K562 (cell line): ENCODE data around the gene CLDN14. TPM values are rescaled to one million over a fixed set of nuclear protein-coding genes. Genes with fewer than 3 reads are reported as not detected.

ENCODE experiments used
- ATAC-seq: fragments of 200-7000 bp; cut with Tn5 transposase; 3 replicates; pipeline ENCODE4 v1.9.1; 2020; ENCODE audit warnings: moderate library complexity
- BruUV-seq: library from RNA; stranded (reverse); fragments of 400-500 nt; replicated peaks from 2 replicates; lab custom pipeline; 2021; lab: Mats Ljungman, UMichigan
- CTCF ChIA-PET: fragments of 300-600 bp; formaldehyde crosslinking; extraction: SDS; loops from one replicate; lab custom pipeline; 2021; ENCODE audit warnings: low intra/inter-chr PET ratio; lab: Yijun Ruan, JAX
- POLR2A ChIA-PET: fragments of 300-600, 350-650 bp; sonication (Branson Sonifier 250); formaldehyde crosslinking; extraction: SDS; loops from one replicate; lab custom pipeline; 2021; ENCODE audit warnings: antibody characterized with exemption, inconsistent platforms; lab: Yijun Ruan, JAX
- DNase-seq, 4 experiments: peaks; one replicate each; pipeline versions ENCODE4 v3.0.0 to v3.0.0-alpha.2; 2011 to 2018; ENCODE audit warnings: low spot score in 3 of 4, mixed read lengths in 3 of 4; ENCODE audit errors: extremely low read depth in 1 of 4
- FAIRE-seq: peaks from 2 replicates; lab custom pipeline; 2011; peaks lifted over from hg19 to GRCh38; lab: Jason Lieb, UNC
- H2AFZ ChIP-seq: 2 replicates; pipeline ENCODE4 v1.6.0; 2011; ENCODE audit warnings: low read depth, low read length, control low read depth, inconsistent platforms
- H3K27ac ChIP-seq: fragments of 200-600 bp; 3 replicates; pipeline ENCODE4 v1.8.0; 2011; ENCODE audit warnings: low read depth, mild to moderate bottlenecking, control low read depth, inconsistent platforms, low read length, moderate library complexity, mixed read lengths; ENCODE audit errors: extremely low read depth
- H3K27me3 ChIP-seq, 2 experiments: fragments of 300-600 bp in 1 of 2; 2 replicates in 1 of 2; 3 replicates in 1 of 2; pipeline versions ENCODE4 v1.6.0 to v1.8.0; 2011; ENCODE audit warnings: inconsistent platforms in 2 of 2, low read length in 2 of 2, mild to moderate bottlenecking in 1 of 2, mixed read lengths in 1 of 2, moderate library complexity in 1 of 2; ENCODE audit not compliant: control insufficient read depth in 2 of 2, insufficient read depth in 2 of 2
- H3K36me3 ChIP-seq: fragments of 300-600 bp; 3 replicates; pipeline ENCODE4 v1.8.0; 2011; ENCODE audit warnings: mild to moderate bottlenecking, low read length, inconsistent platforms; ENCODE audit not compliant: control insufficient read depth, insufficient read depth
- H3K4me1 ChIP-seq, 2 experiments: fragments of 200-600 bp in 1 of 2; replicated peaks in 1 of 2; 2 replicates in 1 of 2; 3 replicates in 1 of 2; pipeline versions ENCODE4 v1.5.1 to v1.8.0; 2011; ENCODE audit warnings: inconsistent platforms in 2 of 2, low read length in 2 of 2, mild to moderate bottlenecking in 1 of 2, mixed read lengths in 1 of 2, moderate library complexity in 1 of 2; ENCODE audit not compliant: control insufficient read depth in 2 of 2, insufficient read depth in 2 of 2
- H3K4me2 ChIP-seq: 2 replicates; pipeline ENCODE4 v1.6.1; 2011; ENCODE audit warnings: low read length, control low read depth, inconsistent platforms, mixed read lengths; ENCODE audit not compliant: insufficient read depth
- H3K4me3 ChIP-seq: fragments of 200-600 bp; sonication (generic), shearing (Covaris generic); 2 replicates; pipeline ENCODE4 v1.5.1; 2016; ENCODE audit warnings: control low read depth, inconsistent platforms
- H3K79me2 ChIP-seq: fragments of 200-600 bp; 3 replicates; pipeline ENCODE4 v1.8.0; 2011; ENCODE audit warnings: low read length, inconsistent platforms; ENCODE audit not compliant: control insufficient read depth, insufficient read depth
- H3K9ac ChIP-seq, 2 experiments: 2 replicates each; pipeline versions ENCODE4 v1.6.0 to v1.6.1; 2011; ENCODE audit warnings: low read depth in 2 of 2, low read length in 2 of 2, control low read depth in 1 of 2, inconsistent platforms in 1 of 2, mild to moderate bottlenecking in 1 of 2, mixed read lengths in 1 of 2; ENCODE audit not compliant: insufficient read depth in 1 of 2
- H3K9me1 ChIP-seq: one replicate; pipeline ENCODE4 v1.6.0; 2011; ENCODE audit warnings: inconsistent platforms, mild to moderate bottlenecking, low read length, moderate library complexity; ENCODE audit not compliant: control insufficient read depth, insufficient read depth
- H3K9me3 ChIP-seq: replicated peaks from 2 replicates; pipeline ENCODE4 v1.5.1; 2011; ENCODE audit warnings: low read depth, low read length, inconsistent platforms; ENCODE audit not compliant: control insufficient read depth, insufficient read depth
- H4K20me1 ChIP-seq: replicated peaks from 2 replicates; pipeline ENCODE4 v1.6.1; 2011; ENCODE audit warnings: low read length, inconsistent platforms, mixed read lengths; ENCODE audit not compliant: control insufficient read depth, insufficient read depth
- CBFA2T3 ChIP-seq: fragments of 450-650 bp; IDR thresholded peaks from 2 replicates; pipeline ENCODE4 v1.6.1; 2017
- CEBPB ChIP-seq: fragments of 450-650 bp; IDR thresholded peaks from 2 replicates; pipeline ENCODE4 v1.6.1; 2016; ENCODE audit warnings: missing genetic modification characterization, missing compliant biosample characterization
- HNRNPK ChIP-seq: fragments of 200-400 bp; formaldehyde crosslinking; IDR thresholded peaks from one replicate; pipeline ENCODE4 v1.6.1; 2018; ENCODE audit warnings: mild to moderate bottlenecking, low read depth, low read length; ENCODE audit not compliant: poor library complexity, severe bottlenecking
- HNRNPLL ChIP-seq: fragments of 200-400 bp; formaldehyde crosslinking; IDR thresholded peaks from 2 replicates; pipeline ENCODE4 v1.6.1; 2017; ENCODE audit warnings: low read length, low read depth, mild to moderate bottlenecking; ENCODE audit not compliant: poor library complexity, severe bottlenecking
- NCOR1 ChIP-seq: fragments of 450-650 bp; IDR thresholded peaks from 2 replicates; pipeline ENCODE4 v1.6.1; 2016; ENCODE audit warnings: mild to moderate bottlenecking, moderate library complexity
- NFE2L1 ChIP-seq: fragments of 450-650 bp; IDR thresholded peaks from 2 replicates; pipeline ENCODE4 v1.6.1; 2016; ENCODE audit warnings: missing genetic modification characterization, low read depth, mild to moderate bottlenecking, missing compliant biosample characterization, moderate library complexity, borderline replicate concordance
- NRF1 ChIP-seq, 2 experiments: fragments of 450-650 bp; IDR thresholded peaks in 1 of 2; conservative IDR thresholded peaks in 1 of 2; 2 replicates each; pipeline ENCODE4 v1.6.1; 2014; ENCODE audit warnings: mild to moderate bottlenecking in 2 of 2
- RNF2 ChIP-seq: sonication (generic); IDR thresholded peaks from 2 replicates; pipeline ENCODE4 v1.6.1; 2016
- SNAPC5 ChIP-seq: fragments of 250-450 bp; sonication (Bioruptor Pico); IDR thresholded peaks from 2 replicates; pipeline ENCODE4 v1.8.0; 2021; ENCODE audit warnings: moderate library complexity, mild to moderate bottlenecking, inconsistent platforms
- SRF ChIP-seq, 2 experiments: fragments of 250-450, 450-650 bp in 1 of 2; sonication (Bioruptor Pico) in 1 of 2; sonication (generic) in 1 of 2; formaldehyde crosslinking; IDR thresholded peaks; 2 replicates each; pipeline versions ENCODE4 v1.5.0 to v1.5.1; 2020 to 2022; ENCODE audit warnings: mild to moderate bottlenecking in 1 of 2, missing genetic modification reagents in 1 of 2
- TFAM ChIP-seq: fragments of 250-450 bp; sonication (Bioruptor Pico); conservative IDR thresholded peaks from 2 replicates; pipeline ENCODE4 v1.5.0; 2021; ENCODE audit warnings: mild to moderate bottlenecking, moderate library complexity
- TRIM28 ChIP-seq: fragments of 450-650 bp; IDR thresholded peaks from 2 replicates; pipeline ENCODE4 v1.6.1; 2017
- ZBTB8A ChIP-seq: fragments of 450-650 bp; IDR thresholded peaks from 2 replicates; pipeline ENCODE4 v1.6.1; 2018; ENCODE audit warnings: mild to moderate bottlenecking, moderate library complexity; ENCODE audit not compliant: partially characterized antibody
- WGBS: fragments of 100-300 bp; shearing (Covaris generic); methylation state at CpG from one replicate; pipeline ENCODE4 v1.1.6; 2016; ENCODE audit warnings: low coverage, mixed read lengths; ENCODE audit not compliant: insufficient coverage; ENCODE audit errors: missing lambda C conversion rate; 5-methylcytosine and 5-hydroxymethylcytosine counted together
- in situ Hi-C: fragments of 300-500 bp; cut with MboI; formaldehyde crosslinking; loops from 4 replicates; pipeline ENCODE4 v1.15.0; 2018; ENCODE audit warnings: inconsistent platforms, mixed read lengths
- intact Hi-C: fragments of 100-400 bp; cut with micrococcal nuclease; formaldehyde crosslinking; loops from 2 replicates; pipeline ENCODE4 v1.14.2; 2022
- polyA plus RNA-seq, 8 experiments: library from polyadenylated mRNA; depleted of rRNA in 4 of 8; stranded (reverse) in 5 of 8; unstranded in 3 of 8; fragments of >200 nt; fragmentation: Nextera tagmentation in 2 of 8; fragmentation: Illumina TruSeq in 1 of 8; extraction: Ambion mirVana in 2 of 8; extraction: Trizol in 1 of 8; gene quantifications; 2 replicates each; pipeline versions ENCODE4 v1.2.1 to v1.2.3, GENCODE V29; 2011 to 2014; ENCODE audit warnings: inconsistent platforms in 1 of 8, missing spikeins in 1 of 8
- total RNA-seq, 7 experiments: library from RNA; depleted of rRNA in 6 of 7; stranded (reverse); fragments of >200 nt in 6 of 7; fragmentation: Illumina TruSeq in 2 of 7; extraction: Trizol in 2 of 7; gene quantifications; 2 replicates each; pipeline versions ENCODE4 v1.2.1 to v1.2.3, GENCODE V29; 2011 to 2021; ENCODE audit warnings: low replicate concordance in 1 of 7
- TF ChIP-seq, protein P1 (sequence below): fragments of 250-450 bp; sonication (Bioruptor Pico); IDR thresholded peaks from 2 replicates; pipeline ENCODE4 v1.4.0; 2020; ENCODE audit warnings: mild to moderate bottlenecking, moderate library complexity
- TF ChIP-seq, protein P2 (sequence below): sonication (generic); formaldehyde crosslinking; IDR thresholded peaks from 2 replicates; pipeline ENCODE4 v1.8.1; 2022; ENCODE audit warnings: missing genetic modification reagents

Gene CLDN14
- total and polyA plus RNA-seq, 9 of the 15 experiments (the other 6 are each of a cell fraction or from before 2014, with no cell fraction given) = not detected

- H3K27me3 ChIP-seq = peaks cover 22 to 27% of the 10 kb centered on the region in 2 experiments
- TF ChIP-seq NCOR1 (no peak), CBFA2T3 (no peak), NFE2L1 (tag) (no peak), SNAPC5 (CRISPR knock-in tag) (no peak), ZBTB8A (no peak), TFAM (CRISPR knock-in tag) (no peak), TRIM28 (no peak), SRF (CRISPR knock-in tag; IDR thresholded peaks at IDR 0.05) (no peak), CEBPB (tag) (no peak), HNRNPK (no peak), RNF2 (no peak), NRF1 (conservative IDR thresholded peaks at IDR 0.05 in 1 of 2, IDR thresholded peaks at IDR 0.05 in 1 of 2) (no peak), HNRNPLL (no peak)
- TF ChIP-seq, protein P1, sequence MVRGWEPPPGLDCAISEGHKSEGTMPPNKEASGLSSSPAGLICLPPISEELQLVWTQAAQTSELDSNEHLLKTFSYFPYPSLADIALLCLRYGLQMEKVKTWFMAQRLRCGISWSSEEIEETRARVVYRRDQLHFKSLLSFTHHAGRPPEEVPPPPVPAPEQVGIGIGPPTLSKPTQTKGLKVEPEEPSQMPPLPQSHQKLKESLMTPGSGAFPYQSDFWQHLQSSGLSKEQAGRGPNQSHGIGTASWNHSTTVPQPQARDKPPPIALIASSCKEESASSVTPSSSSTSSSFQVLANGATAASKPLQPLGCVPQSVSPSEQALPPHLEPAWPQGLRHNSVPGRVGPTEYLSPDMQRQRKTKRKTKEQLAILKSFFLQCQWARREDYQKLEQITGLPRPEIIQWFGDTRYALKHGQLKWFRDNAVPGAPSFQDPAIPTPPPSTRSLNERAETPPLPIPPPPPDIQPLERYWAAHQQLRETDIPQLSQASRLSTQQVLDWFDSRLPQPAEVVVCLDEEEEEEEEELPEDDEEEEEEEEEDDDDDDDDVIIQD (CRISPR knock-in tag) = no peak
- TF ChIP-seq, protein P2, sequence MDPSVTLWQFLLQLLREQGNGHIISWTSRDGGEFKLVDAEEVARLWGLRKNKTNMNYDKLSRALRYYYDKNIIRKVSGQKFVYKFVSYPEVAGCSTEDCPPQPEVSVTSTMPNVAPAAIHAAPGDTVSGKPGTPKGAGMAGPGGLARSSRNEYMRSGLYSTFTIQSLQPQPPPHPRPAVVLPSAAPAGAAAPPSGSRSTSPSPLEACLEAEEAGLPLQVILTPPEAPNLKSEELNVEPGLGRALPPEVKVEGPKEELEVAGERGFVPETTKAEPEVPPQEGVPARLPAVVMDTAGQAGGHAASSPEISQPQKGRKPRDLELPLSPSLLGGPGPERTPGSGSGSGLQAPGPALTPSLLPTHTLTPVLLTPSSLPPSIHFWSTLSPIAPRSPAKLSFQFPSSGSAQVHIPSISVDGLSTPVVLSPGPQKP = no peak
- BruUV-seq = no TSS peak
- in situ Hi-C loops = loop anchor here (5.0 kb wide), 1 partner anchor 427 kb away; no protein-coding TSS in a partner anchor
- H3K9me3 ChIP-seq = no peaks in the 10 kb centered on the region
- WGBS = 2% methylated on average over 25 of the region's 25 CpGs
- intact Hi-C loops = loop anchor here (5.0 kb wide), 1 partner anchor 78 kb away; no protein-coding TSS in a partner anchor
- no peak overlapping the region for H3K4me2 ChIP-seq
- no peak for FAIRE-seq
- H3K9ac ChIP-seq = no peak overlapping the region
- ChIA-PET POLR2A (interaction anchor here (0.6 to 1.0 kb wide), 2 partner anchors 10 to 1366 kb away, joined by 3 to 4 read pairs; no protein-coding TSS in a partner anchor), CTCF (no interaction called here)
- no peak for ATAC-seq
- no peaks in the 10 kb centered on the region for H3K4me1 ChIP-seq
- H3K4me3 ChIP-seq = no peak overlapping the region
- no peak overlapping the region for H2AFZ ChIP-seq
- no peaks in the 10 kb centered on the region for H3K79me2 ChIP-seq
- H4K20me1 ChIP-seq = no peaks in the 10 kb centered on the region
- no peaks in the 10 kb centered on the region for H3K36me3 ChIP-seq
- no peak overlapping the region for H3K27ac ChIP-seq
- DNase-seq = no peak
- no peaks in the 10 kb centered on the region for H3K9me1 ChIP-seq
These were observed 19.9 kb upstream of the CLDN14 start for GRCh38 chr21:36499578-36500471.
